Endothelial cell of umbilical vein (primary cell): ENCODE measurements around the gene SULT4A1. TPM values are rescaled to one million over a fixed set of nuclear protein-coding genes. Genes with fewer than 3 reads are reported as not detected.

Experiments
- BruUV-seq: library from RNA; stranded (reverse); fragments of 400-500 nt; replicated peaks from 2 replicates; lab custom pipeline; 2021; lab: Mats Ljungman, UMichigan
- CTCF ChIA-PET: fragments of 300-600, 350-600 bp; sonication (Branson Sonifier 250); formaldehyde crosslinking; loops from one replicate; lab custom pipeline; 2021; ENCODE audit warnings: antibody characterized with exemption, inconsistent platforms; lab: Charles Lee
- POLR2A ChIA-PET: fragments of 300-600, 350-600 bp; sonication (Branson Sonifier 250); formaldehyde crosslinking; loops from one replicate; lab custom pipeline; 2021; ENCODE audit warnings: antibody characterized with exemption, inconsistent platforms; lab: Charles Lee
- DNase-seq: peaks from one replicate; pipeline ENCODE4 v3.0.0-alpha.2; 2011; ENCODE audit warnings: low read depth, low spot score
- FAIRE-seq: peaks from 2 replicates; lab custom pipeline; 2011; peaks lifted over from hg19 to GRCh38; lab: Jason Lieb, UNC
- H2AFZ ChIP-seq: 2 replicates; pipeline ENCODE4 v1.6.0; 2012; ENCODE audit warnings: low read depth, low read length, control low read depth, inconsistent platforms
- H3K27ac ChIP-seq: 2 replicates; pipeline ENCODE4 v1.5.1; 2011; ENCODE audit warnings: low read depth, mild to moderate bottlenecking, control low read depth, low read length, moderate library complexity; ENCODE audit not compliant: insufficient read depth
- H3K27me3 ChIP-seq, 2 experiments: 2 replicates each; pipeline versions ENCODE4 v1.6.0 to v1.6.1; 2011; ENCODE audit warnings: low read length in 2 of 2, mixed read lengths in 1 of 2; ENCODE audit not compliant: control insufficient read depth in 2 of 2, insufficient read depth in 2 of 2
- H3K36me3 ChIP-seq, 2 experiments: 2 replicates in 1 of 2; 3 replicates in 1 of 2; pipeline ENCODE4 v1.5.1; 2011; ENCODE audit warnings: low read length in 2 of 2, mild to moderate bottlenecking in 1 of 2, moderate library complexity in 1 of 2; ENCODE audit not compliant: control insufficient read depth in 2 of 2, insufficient read depth in 2 of 2; ENCODE audit errors: extremely low read depth in 1 of 2
- H3K4me1 ChIP-seq: 3 replicates; pipeline ENCODE4 v1.5.1; 2011; ENCODE audit warnings: mild to moderate bottlenecking, low read length; ENCODE audit not compliant: control insufficient read depth, insufficient read depth; ENCODE audit errors: extremely low read depth
- H3K4me2 ChIP-seq: 2 replicates; pipeline ENCODE4 v1.6.1; 2011; ENCODE audit warnings: low read length, control low read depth, mixed read lengths; ENCODE audit not compliant: insufficient read depth
- H3K4me3 ChIP-seq, 3 experiments: fragments of 200-600 bp in 1 of 3; sonication (generic), shearing (Covaris generic) in 1 of 3; replicated peaks in 1 of 3; 2 replicates each; pipeline ENCODE4 v1.5.1; 2011 to 2016; ENCODE audit warnings: control low read depth in 3 of 3, low read length in 3 of 3, mild to moderate bottlenecking in 2 of 3, inconsistent platforms in 1 of 3, low read depth in 1 of 3, moderate library complexity in 1 of 3; ENCODE audit not compliant: insufficient read depth in 1 of 3
- H3K79me2 ChIP-seq: 2 replicates; pipeline ENCODE4 v1.6.0; 2012; ENCODE audit warnings: low read length, inconsistent platforms; ENCODE audit not compliant: control insufficient read depth, insufficient read depth
- H3K9ac ChIP-seq: replicated peaks from 2 replicates; pipeline ENCODE3; 2011; ENCODE audit warnings: low read length, control low read depth; ENCODE audit not compliant: insufficient read depth; ENCODE audit errors: extremely low read depth
- H3K9me1 ChIP-seq: replicated peaks from 3 replicates; pipeline ENCODE4 v1.6.0; 2011; ENCODE audit warnings: mild to moderate bottlenecking, low read length; ENCODE audit not compliant: control insufficient read depth, insufficient read depth; ENCODE audit errors: extremely low read depth
- H3K9me3 ChIP-seq: replicated peaks from 2 replicates; pipeline ENCODE4 v1.5.1; 2012; ENCODE audit warnings: low read length, inconsistent platforms; ENCODE audit not compliant: control insufficient read depth, insufficient read depth
- H4K20me1 ChIP-seq: replicated peaks from 2 replicates; pipeline ENCODE3; 2011; ENCODE audit warnings: mild to moderate bottlenecking, low read length; ENCODE audit not compliant: control insufficient read depth, insufficient read depth; ENCODE audit errors: extremely low read depth
- EZH2 ChIP-seq: IDR thresholded peaks from 2 replicates; pipeline ENCODE4 v1.6.1; 2012; ENCODE audit warnings: borderline replicate concordance, low read depth, mild to moderate bottlenecking, moderate library complexity, low read length, inconsistent platforms; ENCODE audit not compliant: severe bottlenecking
- FOS ChIP-seq: IDR thresholded peaks from 2 replicates; pipeline ENCODE4 v1.6.1; 2011; ENCODE audit warnings: mild to moderate bottlenecking, low read length, moderate library complexity, borderline replicate concordance; ENCODE audit not compliant: insufficient read depth
- GATA2 ChIP-seq: IDR thresholded peaks from 2 replicates; pipeline ENCODE4 v1.7.0; 2011; ENCODE audit warnings: low read depth, mild to moderate bottlenecking, moderate library complexity, mixed read lengths, low read length; ENCODE audit not compliant: insufficient read length, insufficient read depth
- JUN ChIP-seq: IDR thresholded peaks from 2 replicates; pipeline ENCODE4 v1.6.1; 2011; ENCODE audit warnings: borderline replicate concordance, low read depth; ENCODE audit not compliant: insufficient read length, insufficient read depth
- MYC ChIP-seq: IDR thresholded peaks from one replicate; pipeline ENCODE4 v1.6.1; 2011; ENCODE audit warnings: mild to moderate bottlenecking, low read depth, low read length
- POLR2A ChIP-seq: IDR thresholded peaks from 2 replicates; pipeline ENCODE4 v1.6.1; 2012; ENCODE audit warnings: low read depth, mild to moderate bottlenecking, control low read depth, low read length
- POLR2AphosphoS5 ChIP-seq: IDR thresholded peaks from 2 replicates; pipeline ENCODE4 v1.6.1; 2012; ENCODE audit warnings: low read depth, mild to moderate bottlenecking, control low read depth, low read length, moderate library complexity; ENCODE audit not compliant: insufficient read depth
- dilution Hi-C: fragments of 300-500 bp; cut with MboI; formaldehyde crosslinking; loops from one replicate; pipeline ENCODE4 v1.15.0; 2019; ENCODE audit warnings: low sequenced_read_pairs; ENCODE audit not compliant: extremely low pct_ligation_motif_present
- intact Hi-C: fragments of 100-400 bp; cut with micrococcal nuclease; formaldehyde crosslinking; loops from one replicate; pipeline ENCODE4 v1.10.0; 2022
- polyA plus RNA-seq, 4 experiments: library from polyadenylated mRNA; depleted of rRNA in 3 of 4; stranded (reverse) in 3 of 4; unstranded in 1 of 4; fragments of >200 nt; gene quantifications; 2 replicates each; pipeline versions ENCODE4 v1.2.1 to v1.2.3, GENCODE V29; 2011 to 2012; ENCODE audit warnings: missing spikeins in 1 of 4
- total RNA-seq: library from RNA; stranded (reverse); gene quantifications from 2 replicates; pipeline ENCODE4 v1.2.3, GENCODE V29; 2021
- TF ChIP-seq, protein P1 (sequence below): IDR thresholded peaks from 2 replicates; pipeline ENCODE4 v1.6.1; 2011; ENCODE audit not compliant: insufficient read depth, insufficient read length
- TF ChIP-seq, protein P2 (sequence below), 2 donors: IDR thresholded peaks; 1 replicate in 1 of 2; 2 replicates in 1 of 2; pipeline ENCODE4 v1.5.1; 2011; ENCODE audit warnings: low read length in 2 of 2, mild to moderate bottlenecking in 2 of 2, moderate library complexity in 2 of 2, control low read depth in 1 of 2, inconsistent platforms in 1 of 2, low read depth in 1 of 2; ENCODE audit not compliant: insufficient read depth in 1 of 2; ENCODE audit errors: extremely low read depth in 1 of 2

SULT4A1 gene
- total and polyA plus RNA-seq, 2 donors (not counting 3 experiments of a cell fraction or from before 2014, with no cell fraction given) = 0.48 TPM; not detected in 1

DNA sequence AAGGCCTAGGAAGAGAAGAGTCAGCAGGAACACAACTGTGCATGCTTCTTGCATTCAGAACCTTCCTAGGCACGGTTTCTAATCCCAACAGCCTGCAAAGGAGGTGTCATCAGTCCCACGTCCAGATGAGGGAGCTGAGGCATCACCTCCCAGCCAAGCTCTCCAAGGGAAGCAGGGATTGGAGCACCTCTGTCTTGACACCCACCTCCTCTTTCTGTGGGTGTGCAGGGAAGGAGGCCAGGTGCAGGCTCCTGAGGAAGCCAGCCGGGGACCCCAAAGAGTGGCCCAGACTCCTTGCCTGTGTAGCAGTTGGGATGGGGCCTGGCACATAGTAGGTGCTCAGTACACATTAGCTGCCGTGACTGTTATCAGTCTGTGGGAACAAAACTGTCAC is 27.5 kb upstream of the SULT4A1 start:
- H3K79me2 ChIP-seq = no peaks in the 10 kb centered on the region
- H3K27ac ChIP-seq = no peak overlapping the region
- no peak overlapping the region for H3K4me2 ChIP-seq
- intact Hi-C loops = no loop called here
- H3K4me3 ChIP-seq = no peak overlapping the region
- no TSS peak for BruUV-seq
- dilution Hi-C loops = no loop called here
- DNase-seq (no peak), FAIRE-seq (no peak)
- no peak overlapping the region for H2AFZ ChIP-seq
- no peak for TF ChIP-seq FOS
- TF ChIP-seq GATA2 = no peak
- TF ChIP-seq JUN = no peak
- TF ChIP-seq, protein P1, sequence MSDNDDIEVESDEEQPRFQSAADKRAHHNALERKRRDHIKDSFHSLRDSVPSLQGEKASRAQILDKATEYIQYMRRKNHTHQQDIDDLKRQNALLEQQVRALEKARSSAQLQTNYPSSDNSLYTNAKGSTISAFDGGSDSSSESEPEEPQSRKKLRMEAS = no peak
- TF ChIP-seq POLR2AphosphoS5 = no peak
- TF ChIP-seq, protein P2, sequence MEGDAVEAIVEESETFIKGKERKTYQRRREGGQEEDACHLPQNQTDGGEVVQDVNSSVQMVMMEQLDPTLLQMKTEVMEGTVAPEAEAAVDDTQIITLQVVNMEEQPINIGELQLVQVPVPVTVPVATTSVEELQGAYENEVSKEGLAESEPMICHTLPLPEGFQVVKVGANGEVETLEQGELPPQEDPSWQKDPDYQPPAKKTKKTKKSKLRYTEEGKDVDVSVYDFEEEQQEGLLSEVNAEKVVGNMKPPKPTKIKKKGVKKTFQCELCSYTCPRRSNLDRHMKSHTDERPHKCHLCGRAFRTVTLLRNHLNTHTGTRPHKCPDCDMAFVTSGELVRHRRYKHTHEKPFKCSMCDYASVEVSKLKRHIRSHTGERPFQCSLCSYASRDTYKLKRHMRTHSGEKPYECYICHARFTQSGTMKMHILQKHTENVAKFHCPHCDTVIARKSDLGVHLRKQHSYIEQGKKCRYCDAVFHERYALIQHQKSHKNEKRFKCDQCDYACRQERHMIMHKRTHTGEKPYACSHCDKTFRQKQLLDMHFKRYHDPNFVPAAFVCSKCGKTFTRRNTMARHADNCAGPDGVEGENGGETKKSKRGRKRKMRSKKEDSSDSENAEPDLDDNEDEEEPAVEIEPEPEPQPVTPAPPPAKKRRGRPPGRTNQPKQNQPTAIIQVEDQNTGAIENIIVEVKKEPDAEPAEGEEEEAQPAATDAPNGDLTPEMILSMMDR (IDR thresholded peaks at IDR 0.05; ENCODE audit: extremely low read depth in 1 of 2, insufficient read depth in 1 of 2, low read depth in 1 of 2, low read length in 2 of 2) = no peak
- TF ChIP-seq EZH2 = no peak
- no peak for TF ChIP-seq MYC
- TF ChIP-seq POLR2A = no peak
- H3K9me1 ChIP-seq = no peaks in the 10 kb centered on the region
- no peaks in the 10 kb centered on the region for H4K20me1 ChIP-seq
- no peaks in the 10 kb centered on the region for H3K9me3 ChIP-seq
- ChIA-PET CTCF (interaction anchor here (0.8 to 0.9 kb wide), 2 partner anchors 56 to 504 kb away, joined by 3 read pairs; no protein-coding TSS in a partner anchor), POLR2A (no interaction called here)
- no peaks in the 10 kb centered on the region for H3K36me3 ChIP-seq
- H3K4me1 ChIP-seq = no peaks in the 10 kb centered on the region
- H3K27me3 ChIP-seq = peaks cover 16 to 31% of the 10 kb centered on the region in 2 experiments
- H3K9ac ChIP-seq = no peak overlapping the region
